GM21360 (cell line): Measurements from ENCODE around the gene MYL10.

ENCODE experiments used
- ATAC-seq: cut with Tn5 transposase; IDR thresholded peaks from one replicate; pipeline ENCODE4 v1.9.1; 2021; ENCODE audit warnings: mild to moderate bottlenecking, moderate library complexity; ENCODE audit not compliant: unreplicated experiment

The MYL10 gene

DNA sequence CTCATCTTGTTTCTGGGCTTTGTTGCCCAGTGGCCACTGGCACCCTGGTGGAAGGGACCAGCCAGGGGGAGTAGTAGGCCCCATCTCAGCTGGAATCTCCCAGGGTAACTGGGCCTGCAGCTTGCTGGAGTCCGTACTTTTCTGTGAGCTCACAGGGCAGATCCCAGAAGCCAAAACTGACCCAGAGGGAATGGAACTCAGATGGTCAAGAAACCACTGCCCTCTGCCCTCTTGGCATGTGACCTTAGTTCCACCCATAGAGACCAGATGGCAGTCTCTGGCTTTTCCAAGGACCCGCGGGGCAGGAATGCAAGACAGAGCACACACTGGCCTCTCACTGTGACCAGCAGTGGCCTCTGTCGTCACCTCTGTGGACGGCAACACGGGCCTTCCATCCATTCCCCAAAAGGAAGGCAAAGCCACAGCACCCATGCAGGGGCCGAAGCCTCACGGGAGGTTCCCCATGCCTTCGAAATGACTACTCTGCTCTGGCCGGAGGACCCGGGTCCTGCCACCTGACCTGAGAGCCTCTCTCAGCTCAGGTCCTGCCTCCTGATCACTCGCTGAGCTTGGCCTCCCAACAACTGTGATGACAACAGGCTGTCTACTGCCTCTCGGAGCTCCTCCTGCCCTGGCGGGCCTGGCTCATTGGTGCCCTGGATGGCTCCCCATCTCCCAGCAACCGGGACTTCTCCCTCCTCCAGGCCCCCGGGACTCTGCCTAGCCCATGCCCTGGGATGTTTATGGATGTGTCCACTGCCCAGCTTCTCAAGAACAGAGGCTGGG, 29.9 kb downstream of the MYL10 start:
- ATAC-seq: no peak

DNA sequence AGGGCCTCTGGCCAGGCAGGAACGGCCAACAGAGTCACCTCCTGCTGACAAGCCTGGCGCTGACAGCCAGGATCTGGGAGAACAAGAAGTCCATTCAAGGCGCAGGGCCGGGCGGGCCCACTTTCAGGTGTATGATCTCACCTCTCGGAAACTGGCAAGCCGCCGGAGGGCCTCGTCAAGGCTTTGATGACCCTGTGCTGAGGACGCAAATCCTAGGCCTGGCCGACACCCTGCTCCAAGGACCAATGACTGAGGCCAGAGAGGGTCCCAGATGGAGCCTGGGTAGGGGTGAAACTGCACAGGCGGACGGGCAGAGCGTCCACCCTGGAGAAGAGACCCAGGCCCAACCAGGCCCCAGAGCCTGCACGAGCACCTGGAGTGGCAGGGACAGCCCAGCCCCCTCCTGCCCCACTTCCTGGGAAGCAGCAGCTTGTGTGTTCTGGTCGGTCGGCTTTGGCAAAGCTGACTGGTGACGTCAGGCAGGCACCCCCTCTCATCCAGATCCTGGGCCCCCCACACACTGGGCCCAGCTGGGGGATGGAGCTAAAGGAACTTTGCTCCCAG, 30.6 kb downstream of the MYL10 start:
- no peak for ATAC-seq

GRCh38 chr7:101597941-101598340, 31.2 kb downstream of the MYL10 start:
- no peak for ATAC-seq

DNA sequence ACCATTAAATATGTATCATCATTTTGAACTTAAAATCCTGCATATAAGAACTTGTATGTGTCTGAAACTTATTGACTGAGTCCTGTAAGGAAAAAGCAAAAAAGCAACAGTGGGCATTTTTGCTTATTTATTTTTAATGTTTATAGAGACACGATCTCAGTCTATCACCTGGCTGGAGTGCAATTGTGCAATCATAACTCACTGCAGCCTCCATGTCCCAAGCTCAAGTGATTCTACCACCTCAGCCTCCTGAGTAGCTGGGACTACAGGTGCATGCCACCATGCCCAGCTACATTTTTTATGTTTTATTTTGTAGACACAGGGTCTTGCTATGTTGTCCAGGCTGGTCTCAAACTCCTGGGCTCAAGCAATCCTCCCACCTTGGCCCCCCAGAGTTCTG, 32.2 kb downstream of the MYL10 start:
- no peak for ATAC-seq

DNA sequence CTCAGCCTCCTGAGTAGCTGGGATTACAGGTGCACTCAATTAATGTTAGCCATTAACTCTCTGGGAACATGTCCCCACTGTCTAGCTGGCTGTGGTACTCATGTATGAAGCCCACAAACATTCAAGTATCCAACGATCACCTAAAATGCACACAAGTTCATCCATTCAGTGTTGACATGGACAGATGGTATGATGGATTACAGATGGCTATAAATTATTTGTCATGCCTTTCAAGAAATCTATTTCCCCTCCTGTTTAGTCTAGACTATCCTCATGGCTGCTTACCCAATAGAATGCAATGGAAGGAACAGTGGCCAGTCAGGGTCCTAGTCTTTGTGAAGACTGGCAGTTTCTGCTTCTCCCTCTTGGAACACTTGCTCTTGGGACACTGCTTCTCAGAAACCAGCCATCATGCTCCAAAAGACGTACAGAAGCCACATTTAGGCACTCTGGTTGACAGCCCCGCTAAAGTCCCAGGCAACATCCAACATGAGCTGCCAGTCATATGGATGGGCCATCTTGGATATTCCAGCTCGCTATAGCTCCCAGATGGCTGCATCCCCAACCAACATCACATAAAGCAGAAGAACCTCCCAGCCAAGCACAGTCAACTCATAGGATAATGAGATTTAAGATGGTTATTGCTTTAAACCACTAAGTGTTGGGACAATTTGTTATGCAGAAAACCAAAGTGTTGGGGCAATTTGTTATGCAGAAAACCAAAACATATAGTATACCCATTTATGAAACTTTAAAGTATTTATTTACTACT, 33.1 kb downstream of the MYL10 start:
- no peak for ATAC-seq

GRCh38 chr7:101595246-101595645, 33.9 kb downstream of the MYL10 start:
- no peak for ATAC-seq

DNA sequence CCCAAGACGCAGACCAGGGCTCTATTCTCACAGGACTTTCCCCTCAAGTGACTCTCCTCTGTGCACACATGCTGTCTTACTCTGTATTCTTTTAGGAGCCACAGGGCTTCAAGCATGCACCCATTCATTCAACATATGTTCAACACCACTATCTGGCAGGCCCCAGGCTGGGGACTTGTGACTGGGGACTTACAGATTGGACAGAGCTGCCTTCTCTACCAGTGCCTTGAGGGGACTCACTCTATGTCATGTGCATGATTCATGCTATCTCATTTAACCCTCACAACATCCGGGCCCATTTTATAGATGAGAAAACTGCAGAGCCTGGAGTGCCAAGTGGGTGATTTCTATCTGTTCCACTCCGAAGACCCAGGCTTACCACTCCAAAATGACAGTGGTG, 34.3 kb downstream of the MYL10 start:
- ATAC-seq: no peak

DNA sequence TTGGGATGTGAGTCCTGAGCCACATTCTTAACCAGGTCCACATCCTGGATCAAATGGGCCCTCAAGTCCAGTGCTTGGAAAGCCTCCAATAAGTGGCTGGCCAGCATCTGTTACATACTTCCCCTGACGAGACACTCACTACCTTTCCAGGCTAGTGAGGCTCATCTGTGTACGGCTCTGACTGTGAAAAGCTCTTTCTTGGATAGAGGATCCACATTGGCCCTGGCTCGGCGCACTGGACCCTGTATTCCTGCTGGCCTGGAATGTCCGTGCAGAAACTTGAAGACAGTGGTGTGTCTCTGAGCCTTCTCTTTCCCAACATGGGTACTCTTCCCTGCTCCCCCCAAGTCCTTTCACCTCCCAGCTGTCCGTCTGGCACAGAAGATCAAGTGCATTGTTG, 35.5 kb downstream of the MYL10 start:
- no peak for ATAC-seq

DNA sequence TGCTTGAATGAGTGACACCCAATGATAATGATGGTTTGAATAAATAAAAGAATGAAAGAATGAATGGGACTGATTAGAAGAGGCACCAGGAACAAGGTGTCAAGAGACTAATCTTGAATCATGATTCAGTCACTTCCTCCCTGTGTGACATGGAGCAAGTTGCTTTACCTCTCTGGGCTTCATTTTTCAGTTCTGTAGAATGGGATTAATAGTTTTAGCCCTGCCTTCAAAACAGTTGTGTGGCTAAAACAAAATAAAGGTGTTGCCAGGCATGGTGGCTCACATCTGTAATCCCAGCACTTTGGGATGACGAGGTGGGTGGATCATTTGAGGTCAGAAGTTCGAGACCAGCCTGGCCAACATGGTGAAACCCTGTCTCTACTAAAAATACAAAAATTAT, 37.6 kb downstream of the MYL10 start:
- no peak for ATAC-seq

GRCh38 chr7:101590663-101591435, 38.2 kb downstream of the MYL10 start:
- no peak for ATAC-seq

DNA sequence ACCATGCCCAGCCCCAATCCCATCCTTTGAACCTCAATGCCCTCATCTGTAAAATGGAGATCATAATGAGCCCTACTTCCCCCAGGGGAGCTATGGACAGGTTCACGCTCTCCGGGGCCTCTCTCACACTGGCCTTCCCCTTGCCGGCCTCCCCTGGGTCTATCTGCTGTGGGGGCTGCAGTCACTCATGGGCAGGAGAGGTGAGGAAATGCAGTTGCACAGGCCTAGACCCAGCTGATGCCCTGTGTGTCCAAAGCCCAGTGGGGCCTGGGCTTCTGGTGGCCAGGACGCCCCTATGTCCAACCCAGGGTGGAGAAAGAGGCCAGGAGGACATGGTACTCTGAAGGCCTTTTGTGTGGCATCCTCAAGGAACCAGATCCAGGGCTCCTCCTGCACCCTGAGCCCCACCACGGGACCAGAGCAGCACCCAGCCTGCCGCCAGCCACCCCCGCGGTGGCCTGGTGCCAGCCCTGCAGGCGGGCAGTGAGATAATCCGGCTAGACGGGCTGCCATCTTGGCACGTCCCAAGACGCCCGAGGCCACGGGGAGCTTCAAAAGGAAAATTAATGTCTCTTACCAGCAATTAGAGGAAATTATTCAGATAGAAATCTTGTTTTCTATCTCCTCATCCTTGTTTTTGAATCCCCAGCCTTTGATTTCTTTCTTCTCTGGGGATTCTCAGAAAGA, 39.0 kb downstream of the MYL10 start:
- ATAC-seq: no peak

GRCh38 chr7:101589052-101589451, 40.0 kb downstream of the MYL10 start:
- ATAC-seq: no peak

- ATAC-seq: no peak
Observed at GRCh38 chr7:101588131-101588935, 40.8 kb downstream of the MYL10 start.

- no peak for ATAC-seq
Observed at GRCh38 chr7:101586906-101587677, 42.0 kb downstream of the MYL10 start.

GRCh38 chr7:101586078-101586905, 42.8 kb downstream of the MYL10 start:
- no peak for ATAC-seq

GRCh38 chr7:101582971-101583370, 46.1 kb downstream of the MYL10 start:
- ATAC-seq: no peak

- ATAC-seq: no peak
Observed at GRCh38 chr7:101581891-101582290, 47.2 kb downstream of the MYL10 start.

DNA sequence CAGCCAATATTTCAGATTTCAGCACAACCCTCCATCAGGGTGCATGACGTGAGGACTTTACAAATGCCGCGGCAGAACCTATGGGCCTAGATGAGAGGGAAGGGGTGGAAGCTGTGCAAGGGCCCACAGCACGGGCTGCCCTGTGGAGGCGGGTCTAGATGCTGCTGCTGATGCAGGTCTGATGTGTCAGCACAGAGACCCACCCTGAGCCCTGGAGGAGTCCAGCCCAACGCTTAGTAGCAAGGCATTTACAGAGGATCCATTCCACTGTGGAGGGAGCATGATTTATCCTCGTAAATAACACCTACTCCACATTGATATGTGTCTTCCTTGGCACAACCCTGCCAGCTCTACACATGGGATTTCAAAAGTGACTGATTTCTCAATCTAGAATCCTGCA, 48.5 kb downstream of the MYL10 start:
- no peak for ATAC-seq
